HL-60/S4 treated with retinoic acid at 250 ng/mL for 4 days and 3 days (cell line): Measurements from ENCODE around the gene PRSS16.

Source experiments
- in situ Hi-C: fragments of 300-500 bp; cut with MboI; formaldehyde crosslinking; loops from 2 replicates; pipeline ENCODE4 v1.7.0; 2022; ENCODE audit warnings: low sequenced_read_pairs

Gene PRSS16

DNA sequence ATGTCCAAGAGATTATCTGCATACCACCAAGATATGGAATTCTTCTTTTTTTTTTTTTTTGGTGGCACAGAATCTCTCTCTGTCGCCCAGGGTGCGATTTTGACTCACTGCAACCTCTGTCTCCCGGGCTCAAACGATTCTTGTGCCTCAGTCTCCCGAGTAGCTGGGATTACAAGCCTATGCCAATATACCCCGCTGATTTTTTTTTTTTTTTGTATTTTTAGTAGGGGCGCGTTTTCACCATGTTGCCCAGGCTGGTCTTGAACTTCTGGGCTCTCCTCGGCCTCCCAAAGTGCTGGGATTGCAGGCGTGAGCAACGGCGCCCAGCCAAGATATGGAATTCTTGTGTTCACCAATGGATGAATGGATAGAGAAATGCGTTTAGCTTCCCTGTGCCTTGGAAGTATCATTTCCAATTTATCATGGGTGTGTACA is 33.6 kb downstream of the PRSS16 start:
- in situ Hi-C loops = no loop called here

DNA sequence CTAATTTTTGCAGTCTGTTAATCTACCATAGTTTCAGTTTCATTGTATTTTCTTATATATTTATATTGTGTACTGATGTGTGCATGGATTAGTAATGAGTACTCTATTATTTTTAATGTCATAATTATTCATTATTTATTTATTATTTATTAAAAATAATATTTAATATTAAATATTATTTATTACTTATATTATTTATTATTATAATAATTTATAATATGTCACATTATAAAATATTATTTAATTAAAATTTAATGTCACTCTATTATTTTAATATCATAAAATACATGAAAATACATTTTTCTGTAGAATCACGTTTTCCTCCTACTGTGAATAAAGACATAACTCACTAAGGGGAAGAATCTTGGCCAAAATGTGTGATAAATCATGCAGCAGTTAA is 34.1 kb downstream of the PRSS16 start:
- in situ Hi-C loops = no loop called here

DNA sequence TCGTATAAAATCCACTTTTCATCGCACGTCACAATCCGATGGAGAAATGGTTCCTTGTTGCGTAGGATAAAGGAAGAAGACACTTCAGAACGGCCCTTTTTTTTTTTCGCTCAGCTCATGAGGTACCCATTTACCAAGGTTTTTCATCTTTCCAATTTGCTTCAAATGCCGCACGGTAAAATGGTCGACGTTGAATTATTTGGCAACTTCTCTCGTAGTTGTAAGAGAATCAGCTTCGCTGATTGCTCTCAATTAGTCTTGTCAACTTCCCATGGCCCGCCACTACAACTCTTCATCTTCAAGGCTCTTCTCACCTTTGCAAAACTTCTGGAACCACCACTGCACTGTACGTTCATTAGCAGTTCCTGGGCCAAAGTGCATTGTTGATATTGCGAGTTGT is 35.8 kb downstream of the PRSS16 start:
- in situ Hi-C loops = no loop called here

DNA sequence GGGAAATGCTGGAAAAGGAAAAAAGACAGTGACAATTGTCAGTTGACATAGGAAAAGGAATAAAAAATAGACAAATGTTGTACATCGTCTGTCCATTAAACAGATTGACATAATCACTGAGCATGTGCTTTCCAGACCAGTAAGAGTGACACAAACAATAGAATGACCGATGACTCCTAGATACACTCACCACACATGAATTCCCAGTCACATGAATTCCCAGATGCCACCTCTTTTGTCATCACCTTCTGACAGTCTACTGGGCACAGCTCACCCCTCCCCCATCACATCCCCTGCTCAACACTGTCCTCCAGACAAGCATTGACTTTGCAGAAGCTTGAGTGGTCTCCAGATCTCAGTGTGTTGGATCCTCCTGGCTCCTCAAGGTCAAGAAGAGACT is 38.6 kb downstream of the PRSS16 start:
- in situ Hi-C loops = no loop called here

DNA sequence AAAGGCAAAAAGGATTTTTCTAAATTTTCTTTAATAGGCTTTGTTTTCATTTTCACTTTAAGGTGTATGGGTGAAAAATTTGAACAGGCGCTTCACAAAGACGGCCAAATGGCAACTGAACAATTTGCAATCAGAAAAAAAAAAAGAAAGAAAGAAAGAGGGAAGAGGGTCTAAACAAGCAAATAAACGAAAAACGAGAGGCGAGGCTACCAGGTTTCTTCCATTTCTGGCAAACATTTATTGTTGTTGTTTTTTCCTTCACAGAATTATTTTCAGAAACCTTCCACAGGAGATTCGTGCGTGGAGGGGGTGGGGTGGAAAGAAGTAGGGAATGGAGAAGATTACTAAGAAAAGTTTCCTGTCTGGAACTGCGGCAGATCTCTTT is 40.2 kb downstream of the PRSS16 start:
- in situ Hi-C loops = no loop called here

DNA sequence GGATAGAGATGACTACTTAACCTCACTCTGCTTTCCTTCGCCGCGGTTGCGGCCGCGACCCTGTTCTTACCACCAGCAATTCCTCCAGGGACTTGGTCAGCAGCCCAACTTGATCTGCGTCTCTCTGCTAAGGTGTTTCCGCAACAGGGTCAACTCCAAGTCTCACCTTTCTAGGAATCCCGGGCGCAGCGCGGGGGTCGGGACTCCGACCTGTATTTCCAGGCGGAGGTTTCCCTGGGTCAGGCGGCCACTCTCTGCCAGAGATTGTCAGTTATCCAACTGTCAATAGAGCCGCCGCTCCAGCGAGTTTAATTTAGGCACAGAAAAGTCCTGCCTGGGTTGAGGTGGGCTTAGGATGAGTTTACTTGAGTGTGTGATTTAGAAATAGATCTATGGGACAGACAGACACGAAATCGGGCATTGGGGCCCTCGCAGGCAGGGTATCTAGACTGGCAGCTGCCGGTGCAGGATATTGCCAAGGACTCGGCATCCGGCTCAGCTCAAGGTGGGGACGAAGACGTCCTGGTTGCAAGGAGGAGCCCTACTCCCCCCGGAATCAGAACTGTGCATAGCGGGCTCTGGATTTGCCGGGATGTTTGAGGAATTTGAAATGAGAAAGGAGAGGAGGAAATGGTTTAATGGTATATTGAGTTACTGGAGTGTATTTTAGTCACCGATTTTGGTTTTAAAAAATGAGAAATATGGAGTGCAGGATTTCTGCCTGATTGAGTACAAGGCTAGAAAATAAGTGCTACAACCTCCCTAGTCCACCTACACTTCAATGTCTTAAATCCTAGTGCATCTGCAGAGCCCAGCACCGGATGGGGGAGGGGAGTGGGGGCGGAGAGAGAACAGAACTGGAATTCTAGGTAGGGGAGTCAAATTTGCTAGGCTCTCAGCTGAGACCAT is 40.9 kb downstream of the PRSS16 start:
- in situ Hi-C loops = no loop called here

DNA sequence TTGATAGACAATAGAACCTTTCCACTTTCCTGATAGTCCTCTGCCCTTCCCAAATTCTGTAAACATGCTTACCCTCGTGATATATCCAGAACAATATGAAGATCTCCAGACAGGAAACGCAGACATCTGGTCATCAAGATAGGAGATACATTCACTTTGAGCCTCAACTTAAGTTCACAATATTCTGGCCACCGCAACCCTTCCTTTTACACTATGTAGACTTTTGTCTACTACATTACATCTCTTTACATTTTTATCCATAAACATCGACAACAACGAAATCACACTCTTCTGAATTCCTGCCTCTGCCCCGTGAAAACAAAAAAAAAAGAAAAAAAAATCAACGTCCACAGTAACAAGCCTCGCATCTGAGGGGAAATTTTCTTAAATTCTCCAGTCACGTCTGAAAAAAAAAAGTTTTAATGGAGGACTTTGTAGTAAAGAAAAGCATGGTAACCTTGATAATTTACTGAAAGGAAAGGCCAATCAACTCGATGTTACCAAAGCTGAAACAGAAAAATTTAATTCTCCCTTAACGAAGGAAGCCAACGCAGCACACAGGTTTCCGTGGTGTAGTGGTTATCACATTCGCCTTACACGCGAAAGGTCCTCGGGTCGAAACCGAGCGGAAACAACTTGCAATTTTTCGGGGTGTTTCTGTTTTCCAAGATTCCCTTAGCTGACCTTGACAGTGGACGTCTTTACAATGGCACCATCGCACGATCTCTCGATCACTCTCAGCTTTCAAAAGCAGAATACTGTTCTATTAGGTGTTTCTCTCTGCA is 42.8 kb downstream of the PRSS16 start:
- in situ Hi-C loops = no loop called here

DNA sequence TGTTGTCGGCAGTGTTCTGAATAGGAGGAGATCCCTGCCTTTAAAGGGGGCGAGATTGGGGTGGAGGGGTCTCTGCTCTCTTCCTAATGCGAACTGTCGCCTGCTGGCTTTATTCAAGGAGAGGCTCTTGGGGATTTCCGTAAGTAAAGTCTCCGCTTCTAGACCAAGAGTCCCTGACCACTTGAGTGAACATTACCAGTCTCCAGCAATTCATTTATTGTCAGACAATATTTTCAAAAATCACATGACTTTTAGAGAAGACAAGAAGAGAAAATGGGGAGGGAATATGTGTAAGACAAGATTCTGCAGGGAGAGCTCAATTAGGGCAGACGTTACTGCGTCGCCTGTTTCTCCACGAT is 43.3 kb downstream of the PRSS16 start:
- in situ Hi-C loops = no loop called here

DNA sequence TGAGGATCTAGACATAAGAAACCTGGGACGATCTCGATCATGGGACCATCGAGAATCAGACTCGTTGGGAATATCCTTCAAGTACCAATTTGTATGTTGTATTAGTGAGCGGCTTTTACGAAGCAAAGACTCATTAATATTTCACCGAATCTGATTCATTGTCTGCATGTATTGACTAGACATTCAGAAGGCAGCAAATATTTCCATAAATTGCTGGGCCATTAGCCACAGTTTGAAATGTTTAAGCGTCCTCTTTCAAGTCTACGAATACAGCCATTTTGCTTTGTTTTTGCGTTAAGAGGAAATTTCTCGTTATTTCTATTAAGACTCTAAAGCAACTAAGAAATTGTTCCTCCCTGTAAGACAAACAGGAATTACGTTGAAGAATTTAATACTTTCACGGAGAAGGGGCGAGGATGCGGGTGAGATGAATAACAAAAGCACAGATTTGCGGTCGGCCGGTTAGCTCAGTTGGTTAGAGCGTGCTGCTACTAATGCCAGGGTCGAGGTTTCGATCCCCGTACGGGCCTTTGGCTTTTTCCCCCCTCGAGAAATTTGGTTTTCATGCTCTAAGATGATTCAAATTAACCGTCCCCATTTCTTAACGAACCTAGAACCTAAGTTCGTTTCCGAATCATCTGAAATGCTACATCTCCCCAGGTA is 46.1 kb downstream of the PRSS16 start:
- in situ Hi-C loops = no loop called here

DNA sequence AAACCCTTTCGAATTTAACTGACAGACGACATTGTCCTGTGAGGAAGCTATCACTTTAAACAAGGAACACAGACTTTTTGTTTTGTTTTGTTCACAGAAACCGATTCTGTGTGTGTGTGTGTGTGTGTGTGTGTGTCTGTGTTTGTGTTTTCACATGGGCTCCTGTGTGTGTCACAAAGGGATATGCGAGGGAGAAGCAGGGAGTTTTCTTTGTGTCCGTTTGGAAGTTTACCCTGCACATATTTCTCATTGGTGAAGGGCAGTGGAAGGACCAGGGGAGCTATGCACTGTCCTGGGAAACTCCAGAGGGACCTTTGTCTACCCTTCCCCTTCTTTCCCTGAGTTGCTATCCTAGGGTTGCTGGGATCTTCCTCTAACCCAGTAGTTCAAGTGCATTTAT is 46.9 kb downstream of the PRSS16 start:
- in situ Hi-C loops = no loop called here

DNA sequence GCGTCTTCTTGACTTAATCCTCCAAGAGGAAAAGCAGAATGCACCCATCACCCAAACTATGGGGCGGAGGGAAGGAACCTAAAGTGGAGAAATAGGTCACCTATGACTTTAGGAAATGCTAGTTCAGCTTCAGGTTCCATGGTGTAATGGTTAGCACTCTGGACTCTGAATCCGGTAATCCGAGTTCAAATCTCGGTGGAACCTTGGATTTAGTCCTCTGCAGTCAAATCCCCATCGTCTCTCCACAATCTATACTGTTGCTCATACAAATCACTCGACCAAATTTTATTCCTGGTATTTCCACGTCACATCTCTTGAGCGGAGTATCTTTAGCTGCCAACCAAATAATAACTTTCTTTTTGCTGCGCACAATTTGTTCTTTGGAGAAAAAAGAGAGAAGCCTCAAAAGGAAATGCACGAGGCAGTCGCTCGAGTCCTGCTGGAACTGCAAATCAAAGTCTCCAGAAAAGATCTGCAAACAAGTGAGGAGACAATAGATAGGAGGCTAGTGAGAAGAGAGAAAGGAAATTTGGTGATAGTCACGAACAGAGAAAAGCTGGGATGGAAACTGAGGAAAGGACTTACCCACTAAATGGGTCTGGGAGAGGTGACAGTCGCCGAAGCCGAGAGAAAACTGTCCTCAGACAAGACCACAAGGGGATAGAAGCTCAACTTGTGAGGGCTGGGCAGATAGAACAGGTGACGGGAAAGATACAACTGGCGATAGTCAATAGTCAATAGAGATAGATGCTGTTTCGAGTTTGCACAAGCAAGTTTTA is 48.0 kb downstream of the PRSS16 start:
- in situ Hi-C loops = no loop called here

DNA sequence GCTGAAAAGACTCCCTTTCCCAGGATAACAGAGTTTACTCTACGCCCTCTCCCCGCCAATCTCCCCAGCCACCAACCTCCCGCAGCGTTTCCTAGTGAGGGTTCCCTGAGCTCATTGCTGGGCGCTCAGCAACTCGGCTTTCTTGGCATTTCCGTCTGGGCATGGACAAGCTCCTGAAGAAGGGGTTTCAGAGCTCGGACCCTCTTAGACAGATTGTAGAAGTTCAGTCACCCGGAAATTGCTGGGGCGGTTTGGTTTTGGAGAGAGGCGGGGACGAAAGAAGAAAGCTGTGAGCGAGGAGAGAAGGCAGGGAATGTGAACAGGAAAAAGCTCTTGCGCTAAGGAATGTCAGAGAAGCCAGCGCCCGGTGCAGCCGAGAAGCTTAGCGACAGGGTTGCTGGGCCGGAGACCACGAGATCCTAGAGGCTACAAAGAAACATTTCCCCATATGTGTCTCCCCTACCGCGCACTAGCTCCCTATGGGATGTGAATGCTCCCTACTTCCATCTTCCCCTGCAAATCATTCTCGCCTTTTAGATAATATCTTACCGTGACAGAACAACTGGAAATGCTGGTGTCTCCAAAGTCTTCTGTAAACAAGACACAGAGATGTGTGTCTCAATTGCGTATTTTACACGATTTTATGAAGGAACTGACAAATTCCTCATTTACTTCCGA is 48.7 kb downstream of the PRSS16 start:
- in situ Hi-C loops = no loop called here

DNA sequence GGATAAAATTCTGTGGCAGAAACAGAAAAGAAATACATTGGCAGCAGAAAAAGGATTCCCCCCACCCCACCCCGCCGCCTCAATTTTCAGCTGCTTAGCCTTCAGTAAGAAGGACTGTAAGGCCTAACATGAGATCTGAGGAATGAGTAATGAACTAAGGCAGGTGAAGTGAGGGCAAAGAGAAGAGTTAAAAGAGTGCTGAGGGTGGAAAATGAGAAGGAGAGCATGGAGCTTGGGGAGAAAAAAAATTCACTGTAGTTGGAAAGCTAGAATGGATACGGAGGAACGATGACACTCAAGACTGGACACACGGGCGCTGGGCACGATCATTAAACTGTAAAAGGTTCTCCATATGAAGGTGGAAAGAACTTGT is 50.0 kb downstream of the PRSS16 start:
- in situ Hi-C loops = no loop called here

DNA sequence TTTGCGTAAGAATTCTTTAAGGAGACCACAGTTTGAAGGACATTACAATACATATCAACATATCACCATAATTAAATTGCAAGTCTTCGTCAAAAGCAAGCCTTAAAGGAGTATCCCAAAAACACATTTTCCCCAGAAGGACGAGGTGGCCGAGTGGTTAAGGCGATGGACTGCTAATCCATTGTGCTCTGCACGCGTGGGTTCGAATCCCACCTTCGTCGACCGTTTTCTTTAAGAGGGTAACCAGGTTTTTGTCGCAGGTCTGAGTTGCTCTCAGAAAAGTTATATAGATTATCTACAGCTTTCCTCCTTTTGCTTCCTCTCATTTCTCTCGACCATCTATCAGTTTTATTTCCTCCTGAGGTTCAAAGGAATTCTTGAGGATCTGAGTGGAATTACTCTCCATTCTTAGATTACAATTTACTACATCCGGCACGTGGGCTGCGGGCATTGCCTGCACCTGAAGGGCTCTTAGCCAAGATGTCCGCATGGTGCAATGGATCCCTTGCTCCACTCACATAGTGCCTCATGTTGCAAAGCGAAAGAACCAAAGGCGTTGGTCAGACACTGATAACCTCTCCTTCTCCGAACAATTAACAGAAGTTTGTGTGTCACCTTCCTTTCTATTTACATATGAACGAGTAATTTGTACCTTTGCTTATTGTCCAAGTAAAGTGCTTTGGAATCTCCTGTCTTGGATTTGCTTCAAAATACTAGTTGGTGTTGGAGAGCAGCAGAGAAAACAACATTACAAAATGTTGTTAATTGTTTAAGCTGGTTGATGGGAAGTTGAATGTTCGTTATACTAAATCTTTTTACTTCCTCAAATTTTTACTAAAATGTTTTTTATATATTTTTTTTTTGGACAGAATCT is 50.6 kb downstream of the PRSS16 start:
- in situ Hi-C loops = no loop called here

DNA sequence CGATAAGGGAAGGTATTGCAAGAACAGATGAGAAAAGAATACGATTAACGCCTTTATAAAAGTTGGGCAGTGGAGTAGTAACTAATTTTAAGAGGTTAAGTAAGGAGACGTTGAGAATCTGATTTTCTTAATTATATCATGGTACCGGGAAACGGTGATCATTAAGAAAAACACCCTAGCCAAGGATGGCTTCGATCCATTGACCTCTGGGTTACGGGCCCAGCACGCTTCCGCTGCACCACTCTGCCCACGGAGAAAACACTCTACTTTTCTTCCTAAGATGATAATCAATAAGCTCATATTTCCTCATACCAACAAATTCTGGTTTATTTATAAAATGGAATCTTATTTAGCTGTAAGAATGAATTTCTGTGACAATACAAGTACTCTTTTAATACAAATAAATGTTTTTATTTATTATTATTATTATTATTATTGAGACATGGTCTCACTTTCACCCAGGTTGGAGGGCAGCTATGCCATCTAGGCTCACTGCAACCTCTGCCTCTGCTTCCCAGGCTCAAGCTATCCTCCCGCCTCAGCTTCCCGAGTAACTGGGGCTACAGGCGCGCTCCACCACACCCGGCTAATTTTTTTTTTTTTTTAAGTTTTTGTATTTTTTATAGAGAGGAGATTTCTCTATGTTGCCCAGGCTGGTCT is 56.2 kb downstream of the PRSS16 start:
- in situ Hi-C loops = no loop called here
